HepG2 (cell line): ENCODE results near the gene PDIK1L. TPM values are rescaled to one million over a fixed set of nuclear protein-coding genes. Genes with fewer than 3 reads are reported as not detected.
A peak's percentile ranks its signal among the peaks of the same experiment; 100 is the strongest.

Source experiments
- ATAC-seq: fragments of 200-7000 bp; cut with Tn5 transposase; 3 replicates; pipeline ENCODE4 v1.9.1; 2020; ENCODE audit warnings: mild to moderate bottlenecking, moderate library complexity
- BruUV-seq: library from RNA; stranded (reverse); fragments of 400-500 nt; replicated peaks from 2 replicates; lab custom pipeline; 2021; lab: Mats Ljungman, UMichigan
- CTCF ChIA-PET: fragments of 300-600 bp; formaldehyde crosslinking; extraction: SDS; loops from one replicate; lab custom pipeline; 2021; ENCODE audit warnings: low total read pairs, inconsistent platforms, low intra/inter-chr PET ratio; lab: Yijun Ruan, JAX
- POLR2A ChIA-PET: fragments of 350-600 bp; sonication (Branson Sonifier 250); formaldehyde crosslinking; loops from one replicate; lab custom pipeline; 2020; ENCODE audit warnings: antibody characterized with exemption, inconsistent platforms; lab: Yijun Ruan, JAX
- DNase-seq: peaks from one replicate; pipeline ENCODE4 v3.0.0-alpha.2; 2015; ENCODE audit warnings: low spot score
- FAIRE-seq: peaks from 3 replicates; lab custom pipeline; 2011; peaks lifted over from hg19 to GRCh38; lab: Jason Lieb, UNC
- H2AFZ ChIP-seq: one replicate; pipeline ENCODE4 v1.6.1; 2011; ENCODE audit warnings: low read length, inconsistent platforms
- H3K27ac ChIP-seq: fragments of 300-600 bp; 3 replicates; pipeline ENCODE4 v1.8.0; 2011; ENCODE audit warnings: mixed run types, mild to moderate bottlenecking, mixed read lengths, low read length, inconsistent platforms; ENCODE audit not compliant: insufficient read depth; ENCODE audit errors: extremely low read length
- H3K27me3 ChIP-seq, 2 experiments: fragments of 200-600 bp in 1 of 2; 2 replicates in 1 of 2; 3 replicates in 1 of 2; pipeline versions ENCODE4 v1.6.0 to v1.8.0; 2011; ENCODE audit warnings: low read length in 2 of 2, mild to moderate bottlenecking in 2 of 2, moderate library complexity in 2 of 2, inconsistent platforms in 1 of 2; ENCODE audit not compliant: insufficient read depth in 2 of 2, control insufficient read depth in 1 of 2
- H3K36me3 ChIP-seq, 2 experiments: fragments of 200-600 bp in 1 of 2; replicated peaks in 1 of 2; 2 replicates in 1 of 2; 3 replicates in 1 of 2; pipeline versions ENCODE4 v1.5.1 to v1.8.0; 2011; ENCODE audit warnings: low read length in 2 of 2, inconsistent platforms in 1 of 2; ENCODE audit not compliant: insufficient read depth in 2 of 2, control insufficient read depth in 1 of 2
- H3K4me1 ChIP-seq: 2 replicates; pipeline ENCODE4 v1.5.1; 2012; ENCODE audit warnings: low read length, inconsistent platforms; ENCODE audit not compliant: insufficient read depth
- H3K4me2 ChIP-seq: 2 replicates; pipeline ENCODE4 v1.6.0; 2011; ENCODE audit warnings: low read depth, low read length, inconsistent platforms
- H3K4me3 ChIP-seq, 3 experiments: fragments of 200-600 bp in 1 of 3; sonication (generic), shearing (Covaris generic) in 1 of 3; replicated peaks in 1 of 3; 2 replicates each; pipeline ENCODE4 v1.5.1; 2011 to 2016; ENCODE audit warnings: low read length in 3 of 3, inconsistent platforms in 2 of 3, low read depth in 2 of 3, mild to moderate bottlenecking in 2 of 3, control low read depth in 1 of 3, mixed read lengths in 1 of 3; ENCODE audit not compliant: insufficient read depth in 1 of 3
- H3K79me2 ChIP-seq: one replicate; pipeline ENCODE4 v1.6.1; 2011; ENCODE audit warnings: low read length, inconsistent platforms; ENCODE audit not compliant: insufficient read depth
- H3K9ac ChIP-seq: 2 replicates; pipeline ENCODE4 v1.6.0; 2011; ENCODE audit warnings: mild to moderate bottlenecking, low read depth, low read length, inconsistent platforms; ENCODE audit not compliant: insufficient read depth
- H3K9me3 ChIP-seq: 2 replicates; pipeline ENCODE4 v1.5.1; 2012; ENCODE audit warnings: mild to moderate bottlenecking, low read length
- H4K20me1 ChIP-seq: 2 replicates; pipeline ENCODE4 v1.6.0; 2011; ENCODE audit warnings: inconsistent platforms, mild to moderate bottlenecking, low read length, moderate library complexity; ENCODE audit not compliant: insufficient read depth
- GLI4 ChIP-seq: sonication (generic); formaldehyde crosslinking; IDR thresholded peaks from 2 replicates; pipeline ENCODE4 v1.5.1; 2020; ENCODE audit warnings: missing genetic modification reagents, mild to moderate bottlenecking, moderate library complexity, borderline replicate concordance
- HNRNPK ChIP-seq: fragments of 200-400 bp; formaldehyde crosslinking; IDR thresholded peaks from 2 replicates; pipeline ENCODE4 v1.6.1; 2018; ENCODE audit warnings: low read length, low read depth, moderate library complexity, mild to moderate bottlenecking; ENCODE audit not compliant: poor library complexity, severe bottlenecking
- U2AF1 ChIP-seq: fragments of 200-400 bp; formaldehyde crosslinking; optimal IDR thresholded peaks from 2 replicates; pipeline ENCODE3; 2017; ENCODE audit warnings: mild to moderate bottlenecking, low read depth, low read length
- ZKSCAN5 ChIP-seq: sonication (generic); formaldehyde crosslinking; IDR thresholded peaks from 2 replicates; pipeline ENCODE4 v1.5.1; 2020; ENCODE audit warnings: mild to moderate bottlenecking, missing genetic modification reagents
- ZNF225 ChIP-seq: sonication (generic); formaldehyde crosslinking; IDR thresholded peaks from 2 replicates; pipeline ENCODE4 v1.4.0; 2020; ENCODE audit warnings: mild to moderate bottlenecking, missing genetic modification reagents
- ZNF263 ChIP-seq: sonication (generic); formaldehyde crosslinking; IDR thresholded peaks from 2 replicates; pipeline ENCODE4 v1.4.0; 2020; ENCODE audit warnings: missing genetic modification reagents
- ZNF446 ChIP-seq: sonication (generic); formaldehyde crosslinking; IDR thresholded peaks from 2 replicates; pipeline ENCODE4 v1.5.0; 2020; ENCODE audit warnings: mild to moderate bottlenecking, missing genetic modification reagents
- WGBS: methylation state at CpG from one replicate; pipeline ENCODE4 v1.1.6; 2017; ENCODE audit warnings: low lambda C conversion rate; 5-methylcytosine and 5-hydroxymethylcytosine counted together
- in situ Hi-C: cut with HindIII; loops from 2 replicates; pipeline ENCODE4 v1.10.0; 2017; ENCODE audit warnings: low pct_unique_long_range_greater_than_20kb; ENCODE audit not compliant: extremely low pct_ligation_motif_present
- intact Hi-C: fragments of 100-400 bp; cut with micrococcal nuclease; formaldehyde crosslinking; loops from one replicate; pipeline ENCODE4 v1.10.0; 2022; ENCODE audit not compliant: unreplicated experiment
- polyA plus RNA-seq, 8 experiments: library from polyadenylated mRNA; depleted of rRNA in 3 of 8; stranded (reverse) in 7 of 8; unstranded in 1 of 8; fragments of >200 nt; fragmentation: Illumina TruSeq in 4 of 8; extraction: Trizol in 4 of 8; gene quantifications; 2 replicates each; pipeline versions ENCODE4 v1.2.1 to v1.2.3, GENCODE V29; 2011 to 2016; ENCODE audit warnings: low read depth in 4 of 8, missing spikeins in 1 of 8, mixed read lengths in 1 of 8; ENCODE audit not compliant: insufficient read depth in 1 of 8
- total RNA-seq, 5 experiments: library from RNA; depleted of rRNA; stranded (reverse); fragments of >200 nt; fragmentation: Illumina TruSeq; extraction: Trizol; gene quantifications; 2 replicates each; pipeline ENCODE4 v1.2.3, GENCODE V29; 2016; ENCODE audit warnings: low read depth in 1 of 5

The PDIK1L gene
- total and polyA plus RNA-seq, 2 of the 13 experiments (the other 11 are each of a cell fraction or from before 2014, with no cell fraction given): 1.9 to 4.6 TPM

GRCh38 chr1:26126321-26127084 is 14.9 kb downstream of the PDIK1L start:
- Histone ChIP-seq H3K36me3 (peaks cover 0 to 2% of the 10 kb centered on the region in 2 experiments; a peak in 4 of 5 replicates), H3K4me2 (no peak overlapping the region), H2AFZ (no peak overlapping the region), H3K79me2 (no peaks in the 10 kb centered on the region), H3K27ac (no peak overlapping the region), H3K27me3 (no peaks in the 10 kb centered on the region; a peak in 1 of 5 replicates), H3K4me1 (peaks cover 9% of the 10 kb centered on the region; the same call in 1 of the 2 replicates), H3K9me3 (no peaks in the 10 kb centered on the region), H3K9ac (no peak overlapping the region), H3K4me3 (no peak overlapping the region), H4K20me1 (no peaks in the 10 kb centered on the region)
- no peak for FAIRE-seq
- POLR2A ChIA-PET: no interaction called here
- DNase-seq: no peak
- intact Hi-C loops (no loop called here), in situ Hi-C loops (no loop called here)
- CTCF ChIA-PET: no interaction called here
- TF ChIP-seq HNRNPK (no peak), ZNF225 (no peak), U2AF1 (no peak), ZNF446 (CRISPR knock-in tag) (no peak), ZKSCAN5 (CRISPR knock-in tag) (no peak)
- WGBS: 86% methylated on average over 9 of the region's 9 CpGs
- no peak for ATAC-seq
- no TSS peak for BruUV-seq

GRCh38 chr1:26127235-26128163 is 15.9 kb downstream of the PDIK1L start:
- Histone ChIP-seq H3K4me1 (peaks cover 9% of the 10 kb centered on the region; the same call in 1 of the 2 replicates), H3K4me3 (no peak overlapping the region), H4K20me1 (no peaks in the 10 kb centered on the region), H3K27ac (no peak overlapping the region), H2AFZ (no peak overlapping the region), H3K79me2 (no peaks in the 10 kb centered on the region), H3K36me3 (no peaks in the 10 kb centered on the region), H3K9me3 (no peaks in the 10 kb centered on the region), H3K4me2 (peak overlapping the region; percentile 43; the same call in 1 of the 2 replicates), H3K27me3 (no peaks in the 10 kb centered on the region; a peak in 1 of 5 replicates), H3K9ac (no peak overlapping the region)
- BruUV-seq: no TSS peak
- ChIA-PET CTCF (no interaction called here), POLR2A (no interaction called here)
- DNase-seq (no peak), FAIRE-seq (no peak), ATAC-seq (peak; percentile 62; the same call in 2 of the 3 replicates)
- 26% methylated on average over 13 of the region's 13 CpGs for WGBS
- intact Hi-C loops (no loop called here), in situ Hi-C loops (no loop called here)
- no peak for TF ChIP-seq GLI4 (CRISPR knock-in tag)
- peak; percentile 71 for TF ChIP-seq ZNF263 (CRISPR knock-in tag)
